ENCODE measurements around the gene UFSP2.
"Not testable (repeated sequence)": the region's sequence is repeated elsewhere in the genome, so short reads cannot be mapped to it uniquely, and the experiment has no call there.

The UFSP2 gene

DNA sequence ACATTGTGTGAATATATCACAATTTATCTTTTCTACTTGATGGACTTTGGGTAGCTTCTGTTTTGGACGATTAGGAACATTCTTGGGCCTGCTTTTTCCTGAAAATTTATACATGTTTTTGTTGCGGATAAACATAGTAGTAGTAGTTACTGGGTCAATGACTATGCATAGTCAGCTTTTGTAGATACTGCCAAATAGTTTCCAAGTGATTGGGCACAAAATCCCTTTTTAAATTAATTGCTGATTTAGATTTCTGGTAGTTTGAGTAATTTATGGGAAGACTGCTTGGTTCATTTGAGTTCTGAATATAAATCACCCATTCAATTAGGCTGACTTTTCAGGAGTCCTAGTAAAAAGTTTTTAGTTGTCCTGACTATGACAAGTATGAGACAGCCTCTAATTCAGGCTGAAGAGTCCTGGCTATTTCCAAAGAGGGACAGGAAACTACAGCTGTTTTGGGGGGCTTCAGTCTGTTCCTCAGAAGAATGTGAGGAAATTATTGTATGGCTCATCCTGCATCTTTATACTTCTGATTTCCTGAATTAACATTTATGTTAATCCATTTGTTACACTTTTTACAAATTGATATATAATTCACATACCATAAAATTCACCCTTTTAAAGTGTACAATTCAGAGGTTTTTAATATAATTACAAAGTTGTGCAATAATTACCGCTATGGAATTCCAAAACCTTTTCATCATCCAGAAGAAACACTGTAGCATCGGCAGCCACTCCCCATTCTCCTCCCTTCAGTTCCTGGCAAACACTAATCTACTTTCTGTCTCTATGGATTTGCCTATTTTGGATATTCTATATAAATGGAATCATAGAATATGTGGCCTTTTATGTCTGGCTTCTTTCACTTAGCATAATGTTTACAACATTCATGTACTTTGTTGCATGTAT, 44.2 kb downstream of the UFSP2 start:
- no peak for DNase-seq

DNA sequence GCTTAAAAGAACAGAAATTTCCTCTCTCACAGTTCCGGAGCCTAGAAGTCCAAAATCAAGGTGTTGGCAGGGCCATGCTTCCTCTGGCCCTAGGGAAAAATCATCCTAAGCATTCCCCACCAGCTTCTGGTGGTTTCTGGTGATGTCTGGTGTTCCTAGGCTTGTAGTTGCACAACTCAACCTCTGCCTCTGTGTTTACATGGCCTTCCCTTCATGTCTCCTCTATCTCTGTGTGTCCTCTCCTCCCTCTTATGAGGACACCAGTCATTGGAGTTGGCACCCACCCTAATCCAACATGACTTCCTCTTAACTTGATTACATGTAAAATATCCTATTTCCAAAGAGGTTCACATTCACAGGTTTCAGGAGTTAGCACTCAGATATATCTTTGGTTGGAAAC, 45.4 kb downstream of the UFSP2 start:
- no peak for DNase-seq

DNA sequence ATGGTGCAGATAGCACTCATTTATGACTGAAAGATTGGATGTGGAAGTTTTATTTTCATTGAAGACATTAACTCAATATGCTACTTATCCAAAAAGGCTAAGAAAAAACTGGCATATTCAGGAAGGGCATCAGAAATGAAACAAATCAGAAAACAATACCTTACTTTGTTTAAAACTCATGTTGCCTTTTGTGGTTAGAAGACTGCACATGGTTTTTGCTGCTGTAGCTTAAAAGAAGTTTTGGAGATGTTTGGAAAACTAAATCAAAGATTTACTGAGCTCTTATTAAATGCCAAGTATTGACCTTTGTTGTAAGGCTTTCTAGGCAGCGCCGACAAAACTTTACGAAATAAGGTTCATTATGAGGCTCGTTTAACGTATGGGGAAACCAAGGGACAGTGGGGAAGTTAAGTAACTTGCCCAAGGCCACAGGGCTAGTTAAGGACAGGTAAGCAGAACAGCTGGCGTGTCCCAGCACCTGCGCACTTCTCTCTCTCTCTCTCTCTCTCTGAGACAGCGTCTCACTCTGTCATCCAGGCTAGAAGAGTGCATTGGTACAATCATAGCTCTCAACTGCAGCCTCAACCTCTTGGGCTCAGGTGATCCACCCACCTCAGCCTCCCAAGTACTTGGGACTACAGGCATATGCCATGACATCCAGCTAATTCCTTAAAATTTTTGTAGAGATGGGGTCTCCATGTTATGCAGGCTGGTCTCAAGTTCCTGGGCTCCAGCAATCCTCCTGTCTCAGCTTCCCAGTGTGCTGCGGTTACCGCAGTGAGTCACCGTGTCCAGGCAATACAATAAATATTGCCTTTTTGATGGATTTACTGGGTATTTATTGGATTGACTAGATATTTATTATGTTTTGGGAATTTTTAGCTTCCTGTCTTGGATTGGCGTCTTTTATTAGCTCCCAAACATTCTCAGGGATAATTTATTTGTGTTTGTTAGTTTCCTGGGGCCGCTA, 46.2 kb downstream of the UFSP2 start:
- DNase-seq, result no peak

DNA sequence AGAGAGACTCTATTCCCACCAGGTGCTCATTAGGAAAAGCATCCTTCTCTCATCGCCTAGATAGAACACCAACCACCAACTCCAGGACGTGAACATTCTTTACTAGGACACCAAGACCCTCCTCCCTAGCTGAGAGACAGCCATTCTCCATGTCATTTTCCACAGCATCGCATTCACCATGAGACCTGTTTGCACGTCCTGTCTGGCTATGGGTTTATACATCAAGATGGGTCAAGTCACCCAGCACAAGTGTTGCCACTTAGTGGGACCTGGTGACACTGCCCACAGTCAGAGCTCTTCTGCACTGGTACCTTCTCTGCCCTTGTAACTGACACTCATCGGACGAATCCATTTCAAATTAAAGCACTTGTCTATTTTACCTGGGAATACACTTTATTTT, 47.5 kb downstream of the UFSP2 start:
- DNase-seq, result no peak

DNA sequence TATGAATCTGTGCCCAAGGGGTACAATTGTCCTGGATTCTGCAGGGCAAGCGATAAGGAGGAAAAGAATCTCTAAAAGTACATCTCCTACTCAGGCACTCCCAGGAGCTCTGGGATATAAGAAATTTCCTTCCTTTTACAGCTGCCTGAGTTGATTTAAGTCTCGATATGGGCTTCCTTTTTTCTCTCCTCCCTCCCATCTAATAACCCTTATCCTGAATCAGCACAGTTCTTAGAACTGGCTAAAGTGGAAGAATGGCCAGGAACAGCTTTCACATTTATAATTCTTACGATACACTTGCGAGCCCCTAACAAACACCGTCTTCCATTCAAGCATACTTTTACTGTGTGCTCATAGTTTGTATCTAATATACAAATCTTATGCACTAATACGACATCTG, 51.2 kb downstream of the UFSP2 start:
- DNase-seq, result no peak

DNA sequence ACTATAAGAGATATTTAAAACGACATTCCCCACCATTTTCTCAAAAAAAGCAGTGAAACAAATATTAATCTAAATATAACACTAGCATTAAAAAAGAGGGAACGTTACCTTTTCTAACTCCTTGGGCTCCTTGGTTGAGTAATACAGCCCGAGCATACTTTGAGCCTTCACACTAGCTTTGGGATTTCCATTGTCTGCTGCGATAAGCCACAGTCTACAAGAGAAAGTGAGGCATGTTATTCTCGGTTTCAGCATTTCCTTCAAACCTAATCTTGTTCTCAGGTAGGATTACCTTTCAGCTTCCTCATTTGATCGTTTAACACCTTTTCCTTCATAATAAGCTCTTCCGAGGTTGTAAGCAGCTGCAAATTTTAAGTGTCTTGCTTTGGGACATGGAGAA, 51.7 kb downstream of the UFSP2 start:
- no peak for DNase-seq

DNA sequence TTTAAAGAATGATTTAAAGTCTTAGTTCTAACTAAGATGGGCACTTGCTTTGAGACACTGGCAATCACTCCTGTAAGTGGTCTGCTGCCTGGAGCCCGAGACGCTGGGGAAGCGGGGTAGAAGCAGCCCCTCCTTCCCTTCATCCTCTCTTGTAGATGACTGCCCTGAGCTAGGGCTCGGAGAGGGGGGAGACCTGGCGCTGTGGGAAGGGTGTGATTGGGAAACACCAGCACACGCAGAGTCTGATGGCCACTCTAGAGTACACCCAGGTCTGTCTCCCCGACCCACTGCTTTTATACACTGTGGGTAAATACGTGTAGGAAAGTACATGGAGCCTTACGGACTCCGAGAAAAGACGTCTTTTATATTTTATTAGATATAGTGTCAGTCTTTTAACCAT, 54.1 kb downstream of the UFSP2 start:
- DNase-seq, result no peak

DNA sequence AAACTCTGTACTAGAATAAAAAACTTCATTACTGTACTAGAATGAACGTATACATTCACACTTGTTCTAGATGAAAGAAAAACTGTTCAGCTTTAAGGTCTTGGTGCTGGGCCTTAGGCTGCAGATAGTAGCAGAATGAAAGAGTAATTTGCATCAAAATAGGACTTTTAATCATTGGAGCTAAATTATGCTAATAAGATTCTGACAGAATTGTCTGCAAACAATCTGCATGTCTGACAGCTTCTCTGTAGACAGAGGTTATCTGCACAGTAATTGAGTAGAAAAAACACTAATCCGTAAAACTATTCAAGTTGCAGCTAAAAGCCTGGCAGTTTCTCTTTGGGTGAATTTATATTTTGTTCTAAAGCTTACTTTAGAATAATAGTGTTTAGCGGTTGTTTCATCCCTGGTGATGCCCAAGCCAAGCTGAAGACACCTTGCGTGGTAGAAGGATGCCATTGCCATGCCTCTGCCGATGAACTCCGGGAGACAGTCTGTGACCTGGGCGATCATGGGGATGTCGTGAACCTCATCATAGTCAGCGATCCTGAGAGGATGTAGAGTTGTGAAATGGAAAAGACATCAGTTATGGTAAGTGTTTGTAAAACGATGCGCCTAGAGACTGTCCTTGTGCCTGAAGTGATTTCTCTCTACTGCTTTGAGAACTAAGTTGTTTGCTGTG, 55.4 kb downstream of the UFSP2 start:
- DNase-seq, result no peak

DNA sequence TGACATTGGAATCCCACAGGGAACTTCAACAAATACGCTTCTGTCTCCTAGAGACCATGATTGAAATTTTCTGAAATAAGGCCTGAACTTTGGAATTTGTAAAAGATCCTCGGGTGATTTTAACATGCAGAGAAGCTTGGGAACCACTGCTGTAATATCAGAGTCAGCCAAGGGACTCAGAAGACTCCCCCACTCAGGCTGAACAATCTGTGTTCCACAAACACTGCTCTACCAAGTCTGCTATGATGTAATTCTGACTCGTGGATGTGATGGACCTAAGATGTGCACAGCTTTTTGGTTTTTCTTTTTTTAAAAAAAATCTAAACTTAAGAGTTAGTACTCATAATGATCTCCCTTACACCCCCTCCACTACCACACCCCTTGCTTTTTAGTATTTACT, 56.0 kb downstream of the UFSP2 start:
- DNase-seq, result no peak

DNA sequence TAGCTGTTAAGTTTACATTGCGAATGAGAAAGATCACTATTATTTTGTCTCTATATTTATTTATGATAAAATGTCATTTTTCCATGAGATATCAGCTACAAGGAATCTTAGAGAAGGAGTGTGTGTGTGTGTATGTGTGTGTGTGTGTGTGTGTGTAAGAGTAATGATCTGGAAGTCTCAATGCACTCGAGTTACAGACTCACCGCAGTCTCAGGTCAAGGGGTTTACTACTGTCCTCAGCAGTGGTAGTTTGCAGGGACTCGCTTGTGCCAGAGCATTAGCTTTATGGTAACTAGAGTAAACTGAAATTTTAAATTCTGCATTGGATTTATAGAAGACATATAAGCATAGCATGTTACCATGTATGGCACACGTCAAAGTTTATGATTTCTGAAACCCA, 60.9 kb downstream of the UFSP2 start:
- DNase-seq, result no peak

DNA sequence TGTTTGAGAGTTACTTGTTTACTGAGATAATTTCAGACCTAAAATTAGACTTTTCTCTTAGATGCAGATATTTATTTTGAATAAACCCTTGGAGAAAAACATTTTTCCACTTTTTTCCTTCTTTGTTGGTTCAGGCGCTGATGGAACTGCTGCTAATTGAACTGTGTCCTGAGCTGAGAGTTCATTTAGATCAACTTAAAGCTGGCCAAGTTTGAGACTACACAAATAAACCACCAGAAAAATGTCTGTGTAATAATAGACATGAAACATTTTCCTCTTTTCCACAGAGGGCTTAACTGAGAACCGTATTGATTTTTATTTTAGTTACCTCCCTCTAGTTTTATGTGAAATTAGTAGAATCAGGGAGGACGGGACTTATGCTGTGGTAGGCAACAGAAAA, 62.5 kb downstream of the UFSP2 start:
- DNase-seq, result no peak

DNA sequence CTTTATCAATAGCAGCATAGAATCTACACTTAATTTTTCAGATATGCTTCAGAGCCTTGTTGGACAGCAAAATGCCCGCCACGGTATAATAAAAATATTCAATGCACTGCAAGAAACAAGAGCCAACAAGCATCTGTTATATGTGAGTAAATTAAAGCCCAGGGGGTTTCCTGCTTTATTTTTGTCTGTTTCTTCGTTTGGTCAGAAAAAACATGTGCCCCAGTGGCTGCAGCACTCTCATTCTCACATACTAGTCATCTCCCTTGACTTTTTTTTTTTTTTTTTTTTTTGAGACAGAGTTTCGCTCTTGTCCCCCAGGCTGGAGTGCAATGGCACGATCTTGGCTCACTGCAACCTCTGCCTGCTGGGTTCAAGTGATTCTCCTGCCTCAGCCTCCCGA, 63.2 kb downstream of the UFSP2 start:
- not testable (repeated sequence) for DNase-seq

DNA sequence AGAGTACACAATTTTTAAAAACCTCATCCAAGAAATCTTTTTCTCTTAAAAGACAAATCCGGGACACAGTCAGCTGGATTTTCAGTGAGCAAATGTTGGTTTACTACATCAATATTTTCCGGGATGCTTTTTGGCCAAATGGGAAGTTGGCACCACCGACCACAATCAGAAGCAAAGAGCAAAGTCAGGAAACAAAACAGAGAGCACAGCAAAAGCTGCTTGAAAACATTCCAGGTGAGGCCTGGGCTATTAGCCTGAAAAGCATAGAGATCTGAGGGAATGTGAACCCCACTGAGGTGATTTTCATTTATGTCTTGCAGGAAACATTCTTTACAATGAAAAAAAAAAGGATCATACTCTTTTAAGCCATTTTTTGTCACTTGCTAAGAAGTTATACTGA, 63.9 kb downstream of the UFSP2 start:
- DNase-seq, result no peak

DNA sequence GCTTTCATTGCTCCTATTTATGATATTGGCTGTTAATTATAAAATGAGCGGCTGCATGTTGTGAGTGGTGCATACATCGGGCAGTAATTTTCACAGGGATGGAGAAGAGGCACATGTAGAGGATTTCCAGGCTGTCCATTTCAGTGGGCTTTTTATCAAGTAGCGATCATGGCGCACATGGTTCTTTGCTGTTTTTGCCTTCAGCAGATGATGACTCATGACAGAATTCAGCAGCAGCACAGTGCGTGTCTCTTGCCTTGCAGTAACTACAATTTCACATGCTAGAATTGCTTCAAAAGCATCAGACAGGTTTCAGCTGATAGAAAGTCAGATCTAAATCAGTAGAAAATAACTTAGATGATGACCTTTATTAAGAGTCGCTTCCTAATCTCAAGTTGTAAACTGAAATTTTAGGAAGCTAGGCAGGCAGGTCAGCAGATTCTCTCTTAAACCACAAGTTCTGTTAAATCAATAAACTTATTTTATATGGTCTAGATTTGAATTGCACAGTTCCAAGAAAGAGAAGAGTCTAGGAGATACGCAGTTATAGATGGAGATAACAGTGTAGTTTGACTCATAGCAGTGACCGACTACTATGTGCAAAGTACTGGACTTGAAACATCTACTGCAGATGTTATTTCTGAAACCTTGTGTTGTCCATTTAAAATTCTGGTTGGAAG, 65.9 kb downstream of the UFSP2 start:
- no peak for DNase-seq

DNA sequence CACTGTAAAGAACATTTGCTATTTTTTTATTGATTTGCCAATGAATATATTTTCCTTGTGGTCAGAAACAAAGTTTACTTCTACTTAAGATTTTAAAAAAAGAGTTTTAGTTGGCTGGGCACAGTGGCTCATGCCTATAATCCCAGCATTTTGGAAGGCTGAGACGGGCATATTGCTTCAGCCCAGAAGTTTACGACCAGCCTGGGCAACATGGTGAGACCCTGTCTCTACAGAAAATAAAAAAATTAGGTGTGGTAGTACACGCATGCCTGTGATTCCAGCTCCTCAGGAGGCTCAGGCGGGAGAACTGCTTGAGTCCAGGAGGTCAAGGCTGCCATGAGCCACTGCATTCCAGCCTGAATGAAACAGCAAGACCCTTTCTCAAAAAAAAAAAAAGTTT, 66.8 kb downstream of the UFSP2 start:
- DNase-seq, result no peak

DNA sequence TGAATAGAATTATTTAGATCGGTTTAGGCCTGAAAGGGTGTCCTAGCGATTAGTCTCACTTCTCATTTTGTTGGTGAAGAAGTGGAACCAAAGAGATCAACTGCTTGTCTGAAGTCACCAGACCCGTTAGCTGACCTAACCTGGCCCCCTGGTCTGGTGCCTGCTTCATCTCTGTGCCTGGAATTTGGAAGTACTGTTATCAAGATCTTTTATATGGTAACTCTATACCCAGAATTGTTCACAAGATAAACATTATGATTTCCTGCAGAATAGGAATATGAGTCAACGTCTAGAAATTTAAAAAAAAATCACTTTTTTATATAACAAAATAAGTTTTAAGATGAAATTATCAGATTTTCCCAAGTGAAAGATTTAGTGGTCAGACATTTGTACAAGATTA, 67.2 kb downstream of the UFSP2 start:
- DNase-seq, result no peak

DNA sequence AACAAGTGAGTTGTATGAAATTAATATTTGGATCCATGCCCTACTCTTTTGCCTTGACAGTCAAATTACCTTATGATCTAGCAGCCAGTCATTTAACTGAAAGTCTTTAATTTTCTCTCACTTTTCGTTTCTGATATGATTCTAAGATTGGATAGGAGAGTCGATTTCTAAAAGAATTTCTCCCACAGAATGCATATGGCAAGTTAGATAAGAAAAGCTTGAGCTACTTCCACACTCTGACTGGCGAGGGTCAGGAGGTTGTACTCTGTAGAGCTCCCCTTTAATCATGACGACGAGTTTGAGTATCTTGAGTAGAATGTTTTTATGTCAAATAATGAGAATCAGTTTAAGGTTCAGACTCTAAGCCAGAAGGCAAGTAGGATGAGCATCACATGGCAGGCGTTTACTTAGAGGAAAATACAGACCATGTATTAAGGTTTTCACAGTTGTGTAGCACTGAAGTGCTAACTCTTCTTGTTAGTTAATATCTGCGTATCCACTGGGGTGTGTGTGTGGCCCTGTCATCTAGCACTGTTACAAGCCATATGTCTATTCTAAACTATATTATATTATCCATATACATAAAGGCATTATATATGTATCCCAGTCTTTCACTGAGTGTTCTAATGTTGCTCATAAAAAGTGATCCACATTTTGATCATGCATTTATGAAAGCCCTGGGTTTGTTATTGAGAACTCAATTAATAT, 67.9 kb downstream of the UFSP2 start:
- DNase-seq, result no peak

DNA sequence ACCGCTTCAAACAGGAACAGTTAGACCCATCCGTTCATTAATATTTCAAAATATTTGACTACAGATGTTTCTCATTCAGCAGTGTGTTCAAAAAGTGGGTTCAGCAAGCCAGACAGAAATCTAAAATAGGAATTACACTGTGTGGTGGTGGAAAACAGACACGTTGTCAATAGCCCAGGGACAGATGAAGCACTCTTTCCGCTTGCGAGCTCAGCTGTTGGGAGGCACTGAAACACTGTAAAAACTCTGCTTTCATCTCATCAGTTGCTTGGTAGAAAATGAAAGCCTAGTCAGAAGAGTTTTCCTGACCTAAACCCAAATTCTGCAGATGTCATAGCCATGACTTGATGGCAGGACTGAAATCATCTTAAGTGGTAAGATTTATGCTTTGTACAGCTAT, 68.6 kb downstream of the UFSP2 start:
- no peak for DNase-seq

DNA sequence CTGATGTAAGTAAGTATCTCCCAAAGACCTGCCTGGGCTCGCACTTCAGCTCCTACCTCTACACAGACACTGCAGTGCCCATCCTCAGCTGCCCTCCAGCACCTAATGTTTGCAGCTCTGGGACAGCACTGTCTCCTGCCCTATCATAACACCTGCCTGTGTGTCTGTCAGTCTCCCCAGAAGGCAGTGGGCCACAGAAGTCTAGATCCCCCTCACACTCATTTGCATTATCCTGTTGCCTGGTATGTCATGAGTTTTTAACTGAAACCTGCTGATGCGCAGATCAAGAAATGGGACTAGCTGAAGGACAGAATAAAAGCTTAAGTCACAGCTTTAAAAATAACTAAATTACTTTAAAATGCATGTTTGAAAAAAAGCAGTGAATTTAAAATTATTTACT, 73.0 kb downstream of the UFSP2 start:
- DNase-seq, result no peak

DNA sequence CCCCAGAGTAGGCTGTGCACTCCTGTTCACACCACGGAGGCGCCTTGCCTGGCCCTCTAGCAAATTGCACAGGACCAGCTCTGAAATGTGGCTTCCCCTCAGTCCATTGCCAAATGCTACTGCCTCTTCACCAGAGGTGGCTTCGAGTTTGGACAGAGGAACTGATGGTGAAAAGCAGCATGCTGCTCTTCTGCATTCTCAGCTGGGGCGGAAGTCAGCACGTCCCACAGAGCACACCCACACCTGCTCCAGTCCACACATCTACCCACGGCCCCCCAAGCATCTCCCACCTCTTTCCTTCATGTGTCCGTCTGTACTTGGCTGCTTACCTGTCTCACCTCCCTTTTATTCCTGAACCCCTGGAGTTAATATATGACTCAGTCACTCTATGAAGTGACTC, 73.6 kb downstream of the UFSP2 start:
- DNase-seq, result no peak

DNA sequence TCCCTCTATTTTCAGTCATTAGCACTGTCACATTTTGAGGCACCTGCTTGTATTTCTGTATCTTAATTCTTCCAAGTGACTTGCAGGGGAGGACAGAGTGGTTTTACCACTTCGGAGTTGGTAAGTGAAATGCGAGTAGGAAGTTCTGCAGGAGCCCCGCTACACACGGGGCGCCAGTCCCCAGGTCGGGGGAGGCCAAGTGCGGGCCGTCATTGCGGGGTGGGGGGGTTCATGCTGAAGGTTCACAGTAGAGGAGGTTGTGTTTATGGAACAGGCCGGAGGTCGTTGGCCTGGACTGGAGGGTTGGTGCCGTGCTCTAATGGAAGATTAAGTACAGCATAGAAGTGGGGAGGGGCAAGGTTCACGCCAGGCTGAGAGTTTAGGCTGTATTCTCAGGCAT, 74.1 kb downstream of the UFSP2 start:
- DNase-seq, result no peak

Measured in NCI-H1092 (cell line).